Stimulated activated CD8-positive, alpha-beta memory T cell treated with anti-CD3 and anti-CD28 coated beads, Interleukin-7, amount 100 ng/mL, for 24 hours (primary cell): Measurements from ENCODE around the gene GRIK4.
"Not testable (repeated sequence)": the region's sequence is repeated elsewhere in the genome, so short reads cannot be mapped to it uniquely, and the experiment has no call there.

Experiments used
- DNase-seq: peaks from one replicate; pipeline ENCODE4 v3.0.0-alpha.2; 2020; ENCODE audit warnings: low read depth

GRIK4 gene

DNA sequence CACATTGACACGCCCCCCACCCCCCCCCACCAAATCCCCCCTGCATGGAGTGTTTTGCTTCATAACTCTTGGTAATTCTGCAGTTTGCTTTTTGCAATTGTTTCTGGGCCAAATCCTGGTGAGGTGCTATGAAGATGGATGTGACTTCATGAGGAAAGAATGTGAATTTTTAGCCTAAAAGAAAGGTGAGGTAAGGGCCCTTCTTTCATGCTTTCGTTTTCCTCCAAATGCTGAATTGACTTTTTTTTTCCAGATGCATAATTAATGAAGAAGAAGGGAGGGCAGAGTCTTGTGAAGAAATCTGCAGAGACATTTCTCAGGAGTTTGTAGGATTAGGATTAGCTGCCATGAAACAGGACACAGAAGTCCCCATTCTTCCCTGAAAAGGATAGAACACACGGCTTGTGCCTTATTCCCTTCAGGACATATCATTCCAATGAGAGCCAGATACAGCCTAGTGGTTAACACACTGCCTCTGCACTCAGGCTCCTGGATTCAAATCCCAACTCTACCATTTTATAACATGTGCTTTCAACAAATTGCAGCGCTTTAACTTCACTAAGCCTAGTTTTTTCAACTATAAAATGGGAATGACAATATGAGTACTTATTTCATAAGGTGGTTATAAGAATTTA is 492.8 kb downstream of the GRIK4 start:
- DNase-seq = no peak

DNA sequence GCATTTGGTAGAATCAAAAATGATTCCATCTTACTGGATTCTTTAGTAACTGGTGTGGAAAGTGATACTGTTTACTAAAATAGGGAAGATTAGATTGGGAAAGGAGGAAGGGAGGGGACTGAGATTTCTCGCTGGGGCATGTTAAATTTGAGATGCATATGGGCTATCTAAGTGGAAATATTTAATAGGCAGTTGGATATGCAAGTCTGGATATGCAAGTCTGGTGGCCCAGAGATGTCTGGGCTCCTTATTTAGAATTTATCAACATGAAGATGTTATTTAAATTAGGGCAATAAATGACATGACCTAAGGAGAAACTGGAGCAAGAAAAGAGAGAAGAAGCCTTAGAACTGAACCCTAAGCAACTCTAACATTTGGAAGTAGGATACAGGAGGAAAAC is 495.4 kb downstream of the GRIK4 start:
- no peak for DNase-seq

- no peak for DNase-seq
These were observed 497.0 kb downstream of the GRIK4 start for GRCh38 chr11:121008551-121008950.

GRCh38 chr11:121012091-121012490 is 500.5 kb downstream of the GRIK4 start:
- no peak for DNase-seq

DNA sequence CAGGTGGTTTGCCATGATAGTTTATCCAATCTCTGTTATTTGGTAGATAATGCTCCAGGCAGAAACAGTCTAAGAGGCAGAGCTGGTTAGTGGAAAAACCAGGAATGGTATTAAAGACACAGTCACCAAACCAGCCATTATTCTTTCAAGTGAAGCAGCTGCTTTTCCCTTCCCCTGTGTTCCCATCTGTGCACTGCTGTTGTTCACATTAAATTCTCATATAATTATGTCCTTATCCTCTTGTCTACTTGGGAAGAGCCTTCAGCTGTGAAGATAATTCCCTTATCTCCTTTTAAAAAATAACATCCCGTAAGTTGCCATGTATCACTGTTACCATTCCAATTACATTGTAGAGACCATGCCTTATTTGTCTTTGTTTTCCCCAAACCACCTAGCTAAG is 507.2 kb downstream of the GRIK4 start:
- DNase-seq = no peak

- DNase-seq = not testable (repeated sequence)
These were observed 510.2 kb downstream of the GRIK4 start for GRCh38 chr11:121021718-121022117.

DNA sequence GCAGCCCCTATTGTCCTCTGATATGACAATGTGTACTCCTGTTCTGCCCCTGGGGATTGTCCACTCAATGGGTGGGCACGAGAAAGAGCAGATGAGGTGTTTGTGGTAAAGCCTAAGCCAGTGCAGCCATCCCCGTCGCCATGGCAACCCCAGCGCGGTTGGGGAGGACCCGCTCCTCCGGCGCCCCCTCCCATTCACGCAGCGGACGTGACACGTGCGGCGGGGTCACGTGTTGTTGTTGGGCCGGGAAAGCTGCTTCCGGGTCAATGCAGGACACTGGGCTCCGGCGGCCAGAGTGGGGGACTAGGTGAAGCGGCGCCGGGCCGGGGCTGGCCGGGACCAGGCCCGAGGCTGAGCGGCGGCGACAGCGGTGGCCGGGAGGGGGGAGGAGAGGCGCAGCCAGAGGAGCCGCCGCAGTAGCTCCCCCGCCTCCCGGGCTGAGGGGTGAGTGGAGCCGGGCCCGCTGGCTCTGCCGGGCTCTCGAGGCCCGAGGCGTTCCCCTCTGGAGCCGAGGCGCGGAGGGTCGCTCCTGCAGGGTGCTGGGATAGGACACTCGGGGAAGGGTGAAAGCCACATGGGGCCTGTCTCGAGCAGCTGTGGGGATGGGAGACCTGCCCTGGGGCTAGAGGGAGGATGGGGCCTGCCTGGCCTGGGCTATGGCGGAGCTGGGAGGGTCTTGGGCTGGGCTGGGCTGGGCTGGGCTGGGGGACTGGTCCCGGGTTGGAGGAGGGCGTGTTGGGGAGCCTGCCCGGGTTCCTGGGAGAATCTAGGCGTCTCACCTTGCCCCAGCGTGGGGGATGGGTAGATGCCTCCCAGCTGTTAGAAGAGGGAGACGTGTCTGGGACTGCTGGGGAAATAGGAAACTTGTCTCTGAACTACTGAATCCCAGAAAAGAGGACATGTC is 512.6 kb downstream of the GRIK4 start, which contains the start of gene TBCEL:
Gene TBCEL (plus strand): TSS at position 255 of the 904 bp plus-strand sequence. CDS start 21,589 bp downstream, outside the sequence.
- DNase-seq = peak; percentile 63

DNA sequence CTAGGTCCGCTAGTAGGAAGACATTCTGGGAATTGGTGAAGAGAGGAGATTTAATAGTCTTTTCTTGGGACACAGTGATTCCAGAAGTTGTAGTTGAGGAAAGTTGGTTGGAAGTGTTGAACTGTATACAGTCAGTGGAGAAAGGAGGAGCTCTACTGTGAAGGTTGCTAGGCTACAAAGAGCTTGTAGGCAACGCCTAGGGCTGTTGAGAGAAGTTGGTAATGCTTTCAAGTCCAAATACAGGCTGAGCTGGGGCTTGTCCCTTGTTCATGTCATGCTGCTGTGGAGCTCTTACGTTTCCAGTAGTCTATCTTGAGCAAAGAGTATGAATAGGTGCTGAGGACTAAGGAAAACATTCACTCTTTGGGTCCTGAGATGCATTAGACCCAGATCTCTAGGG is 513.4 kb downstream of the GRIK4 start:
- DNase-seq = no peak

DNA sequence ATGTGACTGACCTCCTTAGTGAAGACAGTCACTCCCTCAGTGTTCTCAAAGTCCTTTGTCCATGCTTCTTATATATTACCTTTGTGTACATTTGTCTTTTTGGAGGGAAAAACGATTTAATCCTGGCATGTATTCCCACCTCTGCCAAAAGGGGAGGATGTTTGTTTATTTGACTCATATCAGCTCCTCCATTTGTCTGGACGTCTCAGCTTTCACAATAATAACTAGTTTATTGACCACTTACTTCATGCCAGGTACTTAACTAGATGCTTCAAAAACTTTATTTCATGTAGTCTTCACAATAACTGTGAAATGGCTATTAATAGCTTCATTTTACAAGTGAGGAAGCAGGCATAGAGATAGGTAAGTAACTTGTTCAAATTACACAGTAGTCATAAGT is 517.6 kb downstream of the GRIK4 start:
- no peak for DNase-seq

- no peak for DNase-seq
These were observed 518.4 kb downstream of the GRIK4 start for GRCh38 chr11:121029813-121030445.

- DNase-seq = no peak
These were observed 519.6 kb downstream of the GRIK4 start for GRCh38 chr11:121031167-121031566.

DNA sequence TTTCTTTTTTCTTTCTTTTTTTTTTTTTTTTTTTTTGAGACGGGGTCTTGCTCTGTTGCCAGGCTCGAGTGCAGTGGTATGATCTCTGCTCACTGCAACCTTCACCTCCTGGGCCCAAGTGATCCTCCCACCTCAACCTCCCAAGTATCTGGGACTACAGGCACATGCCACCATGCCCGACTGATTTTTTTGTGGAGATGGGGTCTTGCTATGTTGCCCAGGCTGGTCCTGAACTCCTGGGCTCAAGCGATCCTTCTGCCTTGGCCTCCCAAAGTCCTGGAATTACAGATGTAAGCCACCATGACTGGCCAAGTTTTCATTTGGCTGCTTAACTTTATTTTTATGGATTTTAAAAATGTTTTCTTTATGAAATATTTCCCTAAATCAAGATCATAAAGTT is 520.1 kb downstream of the GRIK4 start:
- not testable (repeated sequence) for DNase-seq

GRCh38 chr11:121032546-121032945 is 521.0 kb downstream of the GRIK4 start:
- no peak for DNase-seq

GRCh38 chr11:121033635-121034034 is 522.1 kb downstream of the GRIK4 start:
- no peak for DNase-seq

- DNase-seq = no peak
These were observed 523.7 kb downstream of the GRIK4 start for GRCh38 chr11:121035169-121035755.

DNA sequence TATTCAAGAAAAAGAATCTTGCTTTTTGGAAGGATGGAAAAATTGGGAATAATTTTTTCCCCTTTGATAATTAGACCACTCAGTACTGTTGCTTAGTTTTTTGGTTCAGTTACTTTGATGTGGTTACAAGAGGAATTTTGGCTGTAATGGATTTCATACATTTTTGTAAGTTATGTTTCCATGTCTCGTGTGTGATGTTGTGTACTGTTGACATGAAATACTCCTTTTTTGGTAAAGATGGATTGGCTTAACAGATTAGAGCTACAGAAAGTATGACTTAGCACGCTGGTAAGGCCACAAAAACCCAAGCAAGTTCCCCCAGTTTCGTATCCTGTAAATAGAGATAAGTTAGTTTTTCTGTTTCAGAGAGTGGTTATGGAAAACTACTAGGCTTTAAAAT is 524.2 kb downstream of the GRIK4 start:
- DNase-seq = no peak

GRCh38 chr11:121037016-121037415 is 525.5 kb downstream of the GRIK4 start:
- DNase-seq = no peak
